ENCODE data around the gene ADAMTS7.
"Not testable (repeated sequence)": the region's sequence is repeated elsewhere in the genome, so short reads cannot be mapped to it uniquely, and the experiment has no call there.

The ADAMTS7 gene

DNA sequence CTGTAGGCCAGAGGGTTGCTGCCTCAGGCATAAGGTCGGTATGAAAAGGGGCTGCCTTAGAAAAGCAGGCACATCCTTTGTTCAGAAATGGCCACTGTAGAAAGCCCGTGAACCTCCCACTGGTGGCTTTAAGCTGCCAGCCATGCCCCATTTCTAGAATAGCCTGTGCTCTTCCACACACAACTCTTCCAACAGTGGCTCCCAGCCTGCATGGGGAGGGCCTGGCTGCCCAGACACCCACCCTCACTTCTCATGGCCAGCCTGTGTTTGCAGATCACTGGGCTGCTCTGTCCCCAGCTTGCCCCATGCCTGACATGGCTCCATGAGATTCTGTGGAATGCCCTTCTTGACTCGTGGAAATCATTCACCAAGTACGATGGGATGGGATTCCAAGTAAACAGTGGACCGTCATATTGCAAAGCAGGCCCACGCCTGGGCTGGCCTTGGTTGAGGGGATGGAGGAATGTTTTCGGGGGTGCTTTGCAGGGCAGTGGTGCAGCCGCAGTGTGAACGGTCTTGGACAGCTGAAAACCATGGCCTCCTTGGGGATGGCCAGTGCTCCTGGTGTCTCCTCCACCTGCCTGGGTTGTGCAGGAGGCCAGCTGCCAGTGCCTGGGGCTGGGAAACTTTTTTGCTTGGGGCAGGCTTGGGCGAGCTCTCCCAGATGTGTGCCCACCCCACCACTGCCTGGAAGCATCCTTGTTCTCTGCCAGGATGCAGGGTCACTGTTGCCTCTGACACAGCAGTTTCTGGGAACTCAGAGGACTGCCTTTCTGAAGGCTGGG lies 57.3 kb downstream of the ADAMTS7 start:
- not testable (repeated sequence) for DNase-seq (ENCODE audit: low read depth)

DNA sequence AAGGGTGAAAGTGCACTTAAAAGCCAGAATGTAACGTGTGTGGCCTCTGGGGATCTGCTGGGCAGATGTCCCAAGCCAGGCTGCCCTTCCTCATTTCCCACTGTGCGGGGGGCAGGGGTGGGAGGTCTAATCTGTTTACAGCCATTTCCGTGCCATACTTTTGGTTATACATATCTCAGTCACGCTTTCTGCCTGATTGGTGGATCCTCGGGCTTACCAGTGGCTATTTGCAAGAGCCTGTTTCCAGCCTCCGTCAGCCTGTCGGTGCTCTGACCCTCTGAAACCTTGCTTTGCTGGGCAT lies 58.0 kb downstream of the ADAMTS7 start:
- DNase-seq (ENCODE audit: low read depth) = not testable (repeated sequence)

DNA sequence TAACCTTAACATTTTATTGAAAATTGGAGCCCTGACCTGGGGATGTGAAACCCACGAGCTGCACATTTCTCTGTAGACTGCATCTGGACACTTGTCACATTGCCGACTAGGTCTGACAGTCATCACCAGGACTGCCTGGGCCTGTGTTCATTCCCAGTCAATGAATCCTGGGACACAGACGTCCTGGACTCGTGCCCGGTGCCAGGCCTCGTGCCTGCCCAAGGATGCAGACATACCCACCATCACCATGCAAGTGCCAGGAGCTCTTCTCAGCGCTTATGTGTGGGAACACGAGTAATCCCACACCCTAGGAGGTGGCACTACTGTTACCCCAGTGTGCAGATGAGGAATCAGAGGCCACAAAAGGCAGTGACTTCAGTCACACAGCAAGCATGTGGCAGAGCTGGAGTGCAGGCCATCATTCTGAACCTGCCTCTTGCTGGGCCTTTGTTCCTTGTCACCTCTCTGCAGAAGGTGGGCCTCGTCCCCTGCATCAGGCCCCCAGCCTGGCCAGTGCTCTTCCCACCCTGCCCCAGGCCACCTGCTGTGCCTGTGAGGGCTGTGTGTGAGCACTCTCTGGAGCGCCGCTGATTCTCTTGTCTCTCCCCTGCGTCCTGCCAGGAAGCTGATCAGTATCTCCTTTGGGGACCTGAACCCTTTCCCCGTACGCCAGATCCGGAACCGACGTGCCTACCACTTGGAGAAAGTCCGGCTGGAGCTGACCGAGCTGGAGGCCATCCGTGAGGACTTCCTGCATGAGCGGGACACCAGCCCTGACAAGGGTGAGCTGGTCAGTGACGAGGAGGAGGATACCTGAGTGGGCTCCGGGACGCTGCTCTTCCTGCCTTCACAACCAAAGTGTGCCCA lies 58.5 kb downstream of the ADAMTS7 start:
- DNase-seq (ENCODE audit: low read depth) = no peak

DNA sequence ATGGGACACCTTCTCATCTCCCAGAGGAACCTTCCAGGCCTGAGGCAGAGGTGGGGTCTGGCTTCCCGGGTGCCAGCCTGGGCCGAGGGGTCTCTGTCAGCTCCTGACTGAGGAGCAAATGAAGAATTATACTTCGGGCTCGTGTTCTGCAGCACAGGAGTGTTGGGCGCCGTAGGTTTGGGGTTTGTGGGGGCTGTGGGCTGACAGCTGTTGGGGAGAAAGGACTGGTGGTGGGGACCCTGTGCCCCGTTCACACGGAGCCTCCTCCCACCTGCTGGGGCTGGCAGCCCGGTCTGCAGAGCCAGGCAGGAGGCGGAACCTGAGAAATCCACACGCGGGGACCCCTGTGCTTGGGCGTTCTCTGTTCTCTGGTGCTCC lies 59.7 kb downstream of the ADAMTS7 start:
- no peak for DNase-seq (ENCODE audit: low read depth)

DNA sequence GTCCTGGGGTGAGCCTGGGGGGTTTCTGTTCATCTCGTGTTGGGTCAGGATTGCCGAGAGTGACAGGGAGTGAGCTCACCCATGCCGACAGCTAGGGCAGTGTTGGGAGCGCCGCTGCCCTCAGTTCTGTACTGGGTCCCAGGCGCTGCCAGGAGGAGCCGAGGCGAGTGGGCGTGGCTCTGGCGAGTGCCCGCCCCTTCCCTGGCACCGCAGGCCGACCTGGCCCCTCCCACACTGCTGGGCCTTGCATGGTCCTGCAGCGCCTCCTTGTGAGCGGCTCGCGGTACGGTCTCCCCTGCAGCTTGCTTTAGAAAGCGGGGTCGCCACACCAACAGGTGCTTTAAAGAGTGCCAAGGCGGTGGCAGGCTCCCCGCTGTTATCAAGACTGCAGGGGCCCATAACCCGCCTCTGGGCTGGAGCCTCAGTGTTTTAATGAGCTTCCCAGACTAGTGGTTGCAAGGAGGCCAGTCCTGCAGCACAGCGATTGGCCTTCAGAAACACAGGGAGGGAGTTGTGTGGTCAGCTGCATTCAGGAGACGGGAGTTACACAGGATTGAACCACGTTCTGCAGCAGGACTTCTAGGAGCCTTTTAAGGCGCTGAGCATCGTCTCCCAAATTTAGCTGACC lies 60.2 kb downstream of the ADAMTS7 start:
- peak; percentile 39 for DNase-seq (ENCODE audit: low read depth)

DNA sequence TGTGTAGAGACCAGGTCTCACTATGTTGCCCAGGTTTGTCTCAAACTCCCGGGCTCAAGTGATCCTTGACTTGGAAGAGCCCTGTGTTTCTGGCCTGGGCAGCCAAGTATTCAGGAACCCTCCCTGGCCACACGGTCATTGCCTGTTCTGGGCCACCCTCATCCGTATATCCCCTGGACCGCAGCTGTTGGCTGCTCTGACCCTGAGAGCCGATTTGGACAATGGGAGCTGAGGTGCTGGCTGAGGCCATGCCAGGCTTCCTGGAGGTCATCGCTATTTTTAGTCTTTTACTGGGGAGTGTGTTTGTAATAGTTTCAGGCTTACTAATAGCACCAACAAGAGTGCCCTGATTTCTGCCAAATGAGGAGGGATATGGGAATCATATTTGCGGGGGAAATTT lies 60.7 kb downstream of the ADAMTS7 start:
- no peak for DNase-seq (ENCODE audit: low read depth)

DNA sequence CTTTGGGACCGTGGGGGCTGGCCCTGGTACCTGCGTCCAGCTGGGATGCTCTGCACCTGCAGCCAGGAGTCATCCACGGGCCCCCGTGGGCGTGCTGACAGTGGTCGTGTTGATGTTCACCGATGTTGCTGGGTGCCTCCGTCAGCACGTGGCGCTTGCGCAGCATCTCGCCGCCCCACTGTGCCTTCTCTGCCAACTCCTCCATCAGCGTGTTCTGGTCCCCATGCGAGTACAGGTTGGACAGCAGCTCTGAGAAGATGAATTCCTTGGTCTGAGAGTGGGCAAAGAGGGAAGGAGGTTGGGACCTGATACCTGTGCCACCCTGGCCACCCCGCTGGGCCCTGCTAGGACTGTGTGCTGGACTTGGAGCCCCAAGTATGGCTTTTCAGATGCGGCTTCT lies 61.4 kb downstream of the ADAMTS7 start:
- DNase-seq (ENCODE audit: low read depth) = no peak

DNA sequence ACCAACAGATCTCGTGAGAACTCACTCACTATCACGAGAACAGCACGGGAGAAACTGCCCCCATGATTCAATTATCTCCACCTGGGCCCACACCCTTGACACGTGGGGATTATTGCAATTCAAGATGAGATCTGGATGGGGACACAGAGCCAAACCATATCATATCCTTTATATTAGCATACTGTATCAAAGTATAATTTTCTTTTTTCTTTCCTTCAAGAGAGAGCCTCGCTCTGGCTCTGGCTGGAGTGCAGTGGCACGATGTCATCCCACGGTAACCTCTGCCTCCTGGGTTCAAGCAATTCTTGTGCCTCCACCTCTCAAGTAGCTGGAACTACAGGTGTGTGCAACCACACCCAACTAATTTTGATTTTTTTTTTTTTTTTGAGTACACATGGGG lies 63.4 kb downstream of the ADAMTS7 start:
- not testable (repeated sequence) for DNase-seq (ENCODE audit: low read depth)

DNA sequence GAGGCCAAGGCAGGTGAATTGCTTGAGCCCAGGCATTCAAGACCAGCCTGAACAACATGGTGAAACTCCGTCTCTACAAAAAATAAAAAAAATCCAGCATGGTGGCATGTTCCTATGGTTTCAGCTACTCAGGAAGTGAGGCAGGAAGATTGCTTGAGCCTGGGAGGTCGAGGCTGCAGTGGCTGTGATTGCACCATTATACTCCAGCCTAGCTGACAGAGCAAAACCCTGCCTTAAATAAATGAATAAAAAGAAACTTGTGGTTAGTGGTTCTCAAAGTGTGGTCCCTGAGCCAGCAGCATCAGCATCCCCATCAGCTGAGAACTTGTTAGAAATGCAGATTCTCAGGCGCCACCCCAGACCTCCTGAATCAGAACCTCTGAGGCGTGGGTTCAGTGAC lies 69.6 kb downstream of the ADAMTS7 start:
- DNase-seq (ENCODE audit: low read depth) = not testable (repeated sequence)

DNA sequence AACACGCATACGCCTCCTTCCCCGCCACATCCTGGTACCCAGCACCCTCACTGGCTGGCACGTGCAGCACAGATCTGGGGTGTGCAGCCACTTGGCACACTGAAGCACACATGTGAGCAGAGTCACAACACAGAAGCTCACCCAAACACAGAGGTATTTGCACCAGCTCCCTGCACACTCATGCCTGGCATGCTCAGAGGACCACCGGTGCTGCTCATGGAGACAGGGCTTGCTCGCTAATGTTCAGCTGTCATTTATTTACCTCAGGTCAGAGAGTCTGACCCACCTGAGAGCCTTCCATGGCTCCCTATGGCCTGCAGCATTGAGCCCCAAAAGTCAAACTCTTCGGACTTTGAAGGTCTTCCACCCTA lies 70.4 kb downstream of the ADAMTS7 start:
- DNase-seq (ENCODE audit: low read depth) = no peak

DNA sequence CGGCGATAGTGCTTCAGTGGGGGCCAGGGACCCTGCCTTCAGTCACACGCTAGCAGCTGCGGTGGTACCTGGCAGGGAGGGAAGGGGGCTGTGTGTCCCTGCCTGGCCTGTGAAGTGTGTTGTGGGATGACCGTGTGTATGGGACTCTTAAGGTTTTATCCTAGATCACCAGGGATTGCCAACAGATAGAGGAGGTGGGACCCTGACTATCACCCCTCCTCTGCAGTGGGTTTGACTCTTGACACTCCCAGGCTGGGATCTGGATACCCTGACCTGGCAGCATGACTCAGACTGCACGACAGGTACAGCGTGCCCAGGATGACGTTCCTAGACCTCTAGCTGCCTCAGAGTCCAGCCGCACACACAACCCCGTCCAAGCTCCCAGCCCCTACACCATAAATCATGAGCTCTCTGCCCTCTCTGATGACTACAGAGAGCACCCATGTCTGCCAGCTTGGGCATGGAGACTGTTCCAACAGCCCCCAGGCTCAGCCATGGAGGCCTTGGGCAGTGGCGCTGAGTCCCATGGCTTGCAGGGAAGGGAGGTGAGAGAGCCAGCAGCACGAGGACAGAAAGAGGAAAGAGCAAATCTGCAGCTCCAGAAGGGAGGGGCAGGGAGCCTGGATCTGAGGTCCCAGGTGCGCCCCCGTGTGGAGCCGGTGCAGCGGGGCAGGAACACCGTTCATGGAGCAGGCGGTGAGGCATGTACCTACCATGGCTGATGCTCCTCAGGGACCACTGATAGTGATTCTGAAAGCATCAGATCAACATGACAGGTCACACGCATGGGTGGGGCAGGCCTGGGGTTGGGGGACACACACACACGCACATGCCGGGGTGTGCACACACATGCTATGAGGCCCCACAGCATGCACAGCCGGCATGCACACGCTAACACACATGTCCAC lies 71.0 kb downstream of the ADAMTS7 start:
- no peak for DNase-seq (ENCODE audit: low read depth)

DNA sequence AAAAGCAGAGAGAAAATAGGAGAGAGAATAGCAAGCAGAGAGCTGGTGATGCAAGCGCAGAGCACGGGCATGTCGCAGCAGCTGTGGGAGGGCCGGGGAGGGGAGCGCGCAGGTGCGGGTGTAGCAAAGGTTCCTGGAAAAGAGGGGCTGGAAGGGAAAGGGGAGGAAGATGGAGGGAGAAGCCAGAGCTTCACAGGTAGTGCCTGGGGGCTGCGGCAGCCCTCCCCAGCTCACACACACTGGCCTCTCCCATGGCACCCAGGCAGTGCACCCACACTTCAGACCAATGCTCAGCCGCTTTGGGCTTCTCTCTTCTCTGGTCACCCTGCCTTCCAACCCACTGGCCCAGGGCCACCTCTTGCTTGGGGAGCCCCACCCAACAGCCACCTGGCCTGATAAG lies 72.1 kb downstream of the ADAMTS7 start:
- no peak for DNase-seq (ENCODE audit: low read depth)

DNA sequence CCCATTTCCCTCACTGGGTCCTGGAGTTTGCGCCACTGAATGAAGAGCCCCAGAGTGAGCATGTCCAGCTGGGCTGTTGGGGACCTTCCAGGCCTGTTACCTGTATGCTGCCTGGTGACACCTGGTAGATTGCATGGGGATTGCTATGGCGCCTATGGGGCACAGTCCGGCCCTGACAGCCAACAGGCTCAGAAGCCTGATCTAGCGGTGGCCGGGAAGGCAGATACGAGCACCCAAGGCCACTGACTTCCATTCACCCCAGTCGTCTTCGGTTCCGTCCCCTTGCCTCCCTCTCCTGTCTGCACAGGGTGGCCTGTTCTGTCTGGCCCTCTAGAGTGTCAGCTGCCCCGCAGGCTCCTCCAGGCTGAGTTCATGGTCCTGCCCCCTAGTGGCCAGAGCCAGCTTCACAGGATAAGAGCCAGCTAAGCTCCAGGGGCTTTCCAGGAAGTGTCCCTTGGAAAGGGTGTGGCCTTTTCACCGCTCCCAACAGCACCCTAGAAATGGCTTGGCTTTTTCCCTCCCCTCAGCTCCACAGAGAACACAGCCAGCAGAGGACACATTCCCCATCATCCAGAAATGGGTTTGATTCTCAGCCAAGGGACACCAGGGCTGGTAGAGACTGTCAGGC lies 73.2 kb downstream of the ADAMTS7 start:
- not testable (repeated sequence) for DNase-seq (ENCODE audit: low read depth)

DNA sequence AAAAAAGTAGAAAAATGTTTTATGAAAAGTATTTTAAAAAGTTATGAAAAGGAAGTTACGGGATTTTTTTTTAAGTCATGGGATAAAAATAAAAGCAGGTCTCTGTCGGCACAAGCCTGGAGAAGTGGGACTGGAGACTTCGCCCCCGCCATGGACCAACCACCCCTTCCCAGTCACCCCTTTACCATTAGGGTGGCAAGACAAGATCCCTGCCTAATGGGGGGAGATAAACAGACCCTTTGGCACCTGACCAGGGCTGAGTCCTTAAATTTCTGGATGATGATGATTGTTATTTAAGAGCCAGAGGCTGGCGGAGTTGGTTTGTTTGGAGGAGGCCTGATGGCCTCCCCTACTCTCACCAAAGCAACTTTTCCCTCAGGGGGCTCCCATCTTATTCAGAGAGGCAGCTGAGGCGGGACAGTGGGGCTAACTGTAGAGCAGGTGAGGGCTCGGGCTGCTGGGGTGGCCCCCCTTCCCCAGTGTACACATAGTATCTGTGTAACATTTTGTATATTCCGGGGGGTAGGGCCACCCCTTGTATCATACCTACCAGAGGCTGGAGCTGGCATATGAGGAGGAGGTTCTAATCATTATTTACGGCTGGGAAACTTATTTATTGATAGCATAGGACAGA lies 74.0 kb downstream of the ADAMTS7 start:
- DNase-seq (ENCODE audit: low read depth) = no peak

DNA sequence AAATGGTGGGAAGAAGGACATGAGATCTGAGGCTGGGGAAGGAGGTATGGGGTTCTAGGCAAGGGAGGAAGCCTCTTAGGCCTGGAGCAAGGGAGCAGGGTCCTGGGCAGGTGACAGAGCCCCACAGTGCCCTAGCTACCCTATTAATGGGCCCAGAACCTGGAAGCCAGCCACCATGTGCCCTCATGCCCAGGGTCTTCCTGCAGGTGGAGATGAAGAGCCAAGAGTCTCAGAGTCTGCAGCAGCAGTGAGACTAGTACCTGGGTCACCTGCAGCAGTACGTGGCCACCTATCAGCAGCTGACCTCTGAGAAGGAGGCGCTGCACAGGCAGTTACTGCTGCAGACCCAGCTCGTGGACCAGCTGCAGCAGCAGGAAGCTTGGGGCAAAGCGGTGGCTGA lies 75.0 kb downstream of the ADAMTS7 start:
- not testable (repeated sequence) for DNase-seq (ENCODE audit: low read depth)

DNA sequence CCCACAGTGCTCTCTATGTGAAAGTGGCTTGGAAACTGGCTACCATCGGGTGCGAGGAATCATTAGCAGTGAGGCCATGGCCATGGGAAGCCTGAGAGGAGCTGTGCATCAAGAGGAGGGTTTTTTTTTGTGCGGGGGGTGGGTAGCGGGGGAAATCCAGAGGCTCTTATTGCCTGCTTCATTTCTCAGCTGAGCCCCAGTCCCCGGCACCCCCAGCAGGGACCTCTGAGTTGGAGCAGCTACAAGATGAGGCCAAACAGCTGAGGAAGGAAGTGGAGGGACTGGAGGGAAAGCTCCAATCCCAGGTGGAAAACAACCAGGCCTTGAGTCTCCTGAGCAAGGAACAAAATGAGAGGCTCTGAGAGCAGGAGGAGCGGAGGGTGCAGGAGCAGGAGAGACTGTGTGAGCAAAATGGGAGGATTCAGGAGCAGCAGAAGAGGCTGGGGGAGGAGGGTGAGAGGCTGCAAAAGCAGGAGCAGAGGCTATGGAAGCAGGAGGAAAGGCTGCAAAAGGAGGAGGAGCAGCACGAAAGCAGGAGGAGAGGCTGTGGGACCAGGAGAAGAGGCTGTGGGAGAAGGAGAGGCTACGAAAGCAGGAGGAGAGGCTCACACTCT lies 76.7 kb downstream of the ADAMTS7 start:
- no peak for DNase-seq (ENCODE audit: low read depth)

DNA sequence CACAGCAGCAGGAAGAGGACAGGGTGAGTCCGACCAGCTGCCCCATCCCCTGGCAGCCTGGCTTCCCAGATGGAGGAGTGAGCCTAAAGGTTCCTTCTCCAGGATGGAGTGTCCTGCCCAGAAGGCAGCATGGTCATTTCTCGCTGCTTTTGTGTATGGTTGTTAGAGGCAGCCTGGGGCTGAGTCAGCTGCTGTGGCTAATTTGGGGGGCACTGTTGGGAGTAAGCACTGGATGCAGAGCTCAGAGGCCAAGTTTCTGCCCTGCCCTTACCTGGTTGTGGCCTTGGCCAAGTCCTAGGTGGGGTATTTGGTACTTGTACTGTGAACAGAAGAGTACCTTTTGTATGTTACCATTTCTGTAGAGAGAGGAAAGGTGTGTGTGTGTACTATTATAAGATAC lies 78.6 kb downstream of the ADAMTS7 start:
- DNase-seq (ENCODE audit: low read depth) = no peak

DNA sequence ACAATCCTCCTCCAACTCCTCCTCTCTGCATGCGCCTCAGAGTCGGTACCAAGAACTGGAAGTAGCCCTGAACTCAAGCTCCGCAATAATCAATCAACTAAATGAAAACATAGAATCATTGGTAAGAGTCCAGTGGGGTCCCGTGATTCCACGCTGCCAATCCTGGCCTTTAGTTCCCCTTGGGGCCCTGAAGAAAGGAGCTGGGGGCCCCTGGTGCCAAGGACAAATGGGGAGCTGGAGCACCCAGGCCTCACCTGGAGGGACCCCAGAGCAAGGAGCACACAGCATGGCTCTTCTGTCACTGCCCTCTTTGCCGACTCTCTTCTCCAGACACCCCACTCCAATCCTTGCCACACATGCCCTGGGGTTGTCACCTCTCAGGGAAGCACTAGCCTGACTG lies 80.3 kb downstream of the ADAMTS7 start:
- no peak for DNase-seq (ENCODE audit: low read depth)

DNA sequence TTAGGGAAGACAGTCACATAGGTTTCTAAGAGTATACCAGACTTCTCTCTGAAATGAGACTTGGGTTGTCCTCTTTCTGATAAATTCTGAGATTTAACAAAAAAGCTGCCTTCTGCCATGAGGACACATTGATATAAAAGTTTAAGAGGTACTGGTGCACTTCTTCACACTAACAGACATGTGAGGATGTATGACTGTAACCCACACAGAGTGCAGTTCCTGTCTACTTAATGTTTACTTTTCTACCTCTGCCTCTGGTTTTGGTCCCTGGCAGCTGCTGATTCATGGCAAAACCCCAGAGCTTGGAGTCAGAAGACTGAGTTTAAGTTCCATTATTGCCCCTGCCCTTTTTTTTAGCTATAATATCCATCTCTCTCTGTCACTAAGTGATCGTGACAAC lies 82.8 kb downstream of the ADAMTS7 start:
- not testable (repeated sequence) for DNase-seq (ENCODE audit: low read depth)

DNA sequence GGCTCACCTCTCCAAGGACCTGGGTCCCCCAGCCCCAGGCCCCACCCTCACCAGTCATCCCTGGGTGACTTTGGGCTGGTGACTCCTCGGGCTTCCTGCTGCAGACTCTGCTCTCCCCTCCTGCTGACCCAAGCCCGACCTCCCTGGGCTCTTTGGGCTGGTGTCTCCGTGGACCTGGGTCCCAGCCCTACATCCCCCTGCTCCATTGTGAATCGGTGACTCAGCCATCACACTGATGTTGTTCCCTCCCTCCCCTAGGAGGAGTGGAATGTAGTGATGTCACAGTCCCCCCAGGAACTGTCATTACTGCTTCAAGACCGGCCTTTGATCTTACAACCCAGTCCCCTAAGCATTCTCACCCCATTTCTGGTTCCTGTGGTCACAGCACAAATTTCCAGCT lies 83.7 kb downstream of the ADAMTS7 start:
- DNase-seq (ENCODE audit: low read depth) = no peak
